Bronchial epithelial cell (primary cell): Measurements from ENCODE around the gene SLC35A1. TPM values are rescaled to one million over a fixed set of nuclear protein-coding genes. Genes with fewer than 3 reads are reported as not detected.

Experiments used
- DNase-seq: peaks from one replicate; pipeline ENCODE4 v3.0.0-alpha.2; 2010; ENCODE audit warnings: low read depth
- FAIRE-seq: peaks from 2 replicates; lab custom pipeline; 2011; peaks lifted over from hg19 to GRCh38; lab: Jason Lieb, UNC
- H3K27me3 ChIP-seq: 2 replicates; pipeline ENCODE4 v1.5.1; 2011; ENCODE audit warnings: low read length; ENCODE audit not compliant: control insufficient read depth, insufficient read depth
- H3K36me3 ChIP-seq: 2 replicates; pipeline ENCODE4 v1.5.1; 2011; ENCODE audit warnings: low read length; ENCODE audit not compliant: control insufficient read depth, insufficient read depth
- H3K4me3 ChIP-seq: 2 replicates; pipeline ENCODE4 v1.5.1; 2011; ENCODE audit warnings: mild to moderate bottlenecking, low read depth, low read length, control low read depth
- CTCF ChIP-seq: IDR thresholded peaks from 2 replicates; pipeline ENCODE4 v1.5.1; 2011; ENCODE audit warnings: mild to moderate bottlenecking, moderate library complexity, low read length, control low read depth, inconsistent platforms; ENCODE audit not compliant: insufficient read depth, severe bottlenecking
- total RNA-seq: library from RNA; depleted of rRNA; stranded (reverse); fragments of >200 nt; gene quantifications from 2 replicates; pipeline ENCODE4 v1.2.1, GENCODE V29; 2014

The SLC35A1 gene
- total RNA-seq, 1 donor from 2014 or later: 14.5 TPM

DNA sequence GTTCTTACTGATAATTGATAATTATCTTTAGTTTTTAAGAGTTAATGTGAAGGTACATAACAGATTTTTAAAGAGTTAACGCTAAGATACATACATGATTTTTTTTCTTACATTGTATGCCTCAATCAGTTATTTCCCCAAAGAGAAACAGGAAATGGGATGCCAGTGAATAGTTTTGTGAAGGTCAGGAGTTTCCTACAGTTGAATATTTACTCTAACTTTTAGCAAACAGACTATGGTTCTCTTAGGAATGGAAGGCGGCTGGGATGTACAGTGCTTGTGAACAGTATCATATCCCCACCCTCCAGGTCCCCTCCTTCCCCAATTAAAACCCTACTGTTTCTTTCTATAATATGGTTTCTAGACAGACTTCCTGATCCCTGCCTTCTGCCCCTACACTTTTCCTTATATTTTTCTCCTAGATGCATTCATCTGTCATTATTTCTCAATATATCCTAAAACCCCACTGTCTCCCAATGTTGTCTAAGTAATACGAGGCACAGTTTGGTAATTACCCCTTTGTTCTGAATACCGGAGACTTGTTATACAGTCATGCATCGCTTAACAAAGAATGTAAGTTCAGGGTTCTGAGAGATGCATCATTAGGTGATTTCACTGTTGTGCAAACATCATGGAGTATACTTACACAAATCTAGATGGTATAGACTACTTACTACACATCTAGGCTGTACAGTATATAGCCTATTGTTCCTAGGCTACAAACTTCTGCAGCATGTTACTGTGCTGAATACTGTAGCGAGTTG lies 29.2 kb downstream of the SLC35A1 start:
- Histone ChIP-seq H3K4me3 (no peak overlapping the region), H3K36me3 (peaks cover 8% of the 10 kb centered on the region), H3K27me3 (no peaks in the 10 kb centered on the region)
- no peak for TF ChIP-seq CTCF
- FAIRE-seq (no peak), DNase-seq (peak; percentile 75)

DNA sequence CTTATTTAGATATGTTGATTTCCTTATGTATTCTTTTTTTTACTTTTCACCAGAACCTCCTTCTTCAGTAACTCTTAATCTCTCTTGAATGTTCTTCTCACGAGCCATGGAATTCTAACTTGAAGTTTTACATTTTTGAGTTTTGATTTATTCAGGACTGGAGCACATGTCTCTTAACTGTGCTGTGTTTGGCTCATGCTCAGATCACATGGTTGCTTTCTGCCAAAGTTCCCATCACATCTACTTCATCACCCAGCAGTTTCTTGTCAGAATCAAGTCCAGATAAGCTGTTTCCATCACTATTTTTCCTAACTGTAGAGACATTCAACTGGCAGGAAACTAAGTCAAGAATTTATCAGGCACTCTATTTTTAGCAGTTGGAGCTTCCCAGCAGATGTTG lies 31.7 kb downstream of the SLC35A1 start:
- H3K27me3 ChIP-seq: no peaks in the 10 kb centered on the region
- FAIRE-seq: no peak
- H3K36me3 ChIP-seq: peaks cover 8% of the 10 kb centered on the region
- TF ChIP-seq CTCF: no peak
- DNase-seq: no peak
- no peak overlapping the region for H3K4me3 ChIP-seq

GRCh38 chr6:87514831-87515230 lies 42.1 kb downstream of the SLC35A1 start:
- TF ChIP-seq CTCF: no peak
- FAIRE-seq (no peak), DNase-seq (no peak)
- Histone ChIP-seq H3K27me3 (no peaks in the 10 kb centered on the region), H3K4me3 (no peak overlapping the region), H3K36me3 (peaks cover 8% of the 10 kb centered on the region)

- no peak overlapping the region for H3K4me3 ChIP-seq
- no peak for TF ChIP-seq CTCF
- H3K36me3 ChIP-seq: peaks cover 9% of the 10 kb centered on the region
- no peaks in the 10 kb centered on the region for H3K27me3 ChIP-seq
- DNase-seq (no peak), FAIRE-seq (no peak)
Observed at GRCh38 chr6:87518453-87518852, 45.7 kb downstream of the SLC35A1 start.

GRCh38 chr6:87522686-87523085 lies 49.9 kb downstream of the SLC35A1 start:
- peaks cover 8% of the 10 kb centered on the region for H3K36me3 ChIP-seq
- FAIRE-seq: no peak

More at GRCh38 chr6:87522686-87523085, 49.9 kb downstream of the SLC35A1 start:
- DNase-seq: no peak
- Histone ChIP-seq H3K4me3 (no peak overlapping the region), H3K27me3 (no peaks in the 10 kb centered on the region)
- no peak for TF ChIP-seq CTCF
